Measurements from ENCODE around the gene CC2D2A. TPM values are rescaled to one million over a fixed set of nuclear protein-coding genes. Genes with fewer than 3 reads are reported as not detected.
"Not testable (repeated sequence)": the region's sequence is repeated elsewhere in the genome, so short reads cannot be mapped to it uniquely, and the experiment has no call there.

CC2D2A gene
- total RNA-seq, 1 donor, result 34.0 TPM

- no peak for TF ChIP-seq CTCF (IDR thresholded peaks at IDR 0.05; ENCODE audit: extremely low read depth, low read depth, low read length)
- DNase-seq (ENCODE audit: insufficient read length, low spot score, missing footprints), result no peak
These were observed 132.2 kb downstream of the CC2D2A start for GRCh38 chr4:15601862-15602261.

GRCh38 chr4:15605537-15605936 lies 135.9 kb downstream of the CC2D2A start:
- no peak for TF ChIP-seq CTCF (IDR thresholded peaks at IDR 0.05; ENCODE audit: extremely low read depth, low read depth, low read length)

More at GRCh38 chr4:15601862-15602261, 132.2 kb downstream of the CC2D2A start:
- Histone ChIP-seq H3K27ac (ENCODE audit: low read depth, low read length) (no peak overlapping the region), H3K4me1 (ENCODE audit: insufficient read depth, low read length) (no peaks in the 10 kb centered on the region), H3K9me3 (ENCODE audit: low read depth, low read length) (no peaks in the 10 kb centered on the region), H3K27me3 (ENCODE audit: insufficient read depth, low read length) (no peaks in the 10 kb centered on the region), H4K20me1 (ENCODE audit: insufficient read depth, low read length) (no peaks in the 10 kb centered on the region), H3K4me2 (ENCODE audit: insufficient read depth, low read length) (no peak overlapping the region), H3K36me3 (ENCODE audit: insufficient read depth, low read length) (peaks cover 53% of the 10 kb centered on the region), H2AFZ (ENCODE audit: low read length) (no peak overlapping the region), H3K79me2 (ENCODE audit: insufficient read depth, low read length) (peaks cover 2% of the 10 kb centered on the region), H3K4me3 (ENCODE audit: insufficient read depth, low read length) (no peak overlapping the region)

GRCh38 chr4:15610855-15611254 lies 141.2 kb downstream of the CC2D2A start:
- H2AFZ ChIP-seq (ENCODE audit: low read length), result no peak overlapping the region
- no peaks in the 10 kb centered on the region for H3K9me3 ChIP-seq (ENCODE audit: low read depth, low read length)
- H3K27me3 ChIP-seq (ENCODE audit: insufficient read depth, low read length), result no peaks in the 10 kb centered on the region
- DNase-seq (ENCODE audit: insufficient read length, low spot score, missing footprints), result no peak
- peaks cover 14% of the 10 kb centered on the region for H4K20me1 ChIP-seq (ENCODE audit: insufficient read depth, low read length)
- H3K4me1 ChIP-seq (ENCODE audit: insufficient read depth, low read length), result no peaks in the 10 kb centered on the region
- H3K4me3 ChIP-seq (ENCODE audit: insufficient read depth, low read length), result no peak overlapping the region
- peaks cover 16% of the 10 kb centered on the region for H3K36me3 ChIP-seq (ENCODE audit: insufficient read depth, low read length)
- no peak for TF ChIP-seq CTCF (IDR thresholded peaks at IDR 0.05; ENCODE audit: extremely low read depth, low read depth, low read length)
- H3K27ac ChIP-seq (ENCODE audit: low read depth, low read length), result no peak overlapping the region
- peaks cover 49% of the 10 kb centered on the region for H3K79me2 ChIP-seq (ENCODE audit: insufficient read depth, low read length)
- H3K4me2 ChIP-seq (ENCODE audit: insufficient read depth, low read length), result no peak overlapping the region

More at GRCh38 chr4:15605537-15605936, 135.9 kb downstream of the CC2D2A start:
- H3K27ac ChIP-seq (ENCODE audit: low read depth, low read length), result no peak overlapping the region
- no peaks in the 10 kb centered on the region for H3K4me1 ChIP-seq (ENCODE audit: insufficient read depth, low read length)
- peaks cover 17% of the 10 kb centered on the region for H3K79me2 ChIP-seq (ENCODE audit: insufficient read depth, low read length)
- H3K27me3 ChIP-seq (ENCODE audit: insufficient read depth, low read length), result no peaks in the 10 kb centered on the region
- no peak overlapping the region for H3K4me2 ChIP-seq (ENCODE audit: insufficient read depth, low read length)
- no peaks in the 10 kb centered on the region for H4K20me1 ChIP-seq (ENCODE audit: insufficient read depth, low read length)
- H2AFZ ChIP-seq (ENCODE audit: low read length), result no peak overlapping the region
- no peaks in the 10 kb centered on the region for H3K9me3 ChIP-seq (ENCODE audit: low read depth, low read length)
- no peak for DNase-seq (ENCODE audit: insufficient read length, low spot score, missing footprints)
- no peak overlapping the region for H3K4me3 ChIP-seq (ENCODE audit: insufficient read depth, low read length)
- peaks cover 37% of the 10 kb centered on the region for H3K36me3 ChIP-seq (ENCODE audit: insufficient read depth, low read length)

- H3K27me3 ChIP-seq (ENCODE audit: insufficient read depth, low read length), result no peaks in the 10 kb centered on the region
- H3K4me1 ChIP-seq (ENCODE audit: insufficient read depth, low read length), result no peaks in the 10 kb centered on the region
- H3K36me3 ChIP-seq (ENCODE audit: insufficient read depth, low read length), result peaks cover 20% of the 10 kb centered on the region
- H2AFZ ChIP-seq (ENCODE audit: low read length), result no peak overlapping the region
- no peak for DNase-seq (ENCODE audit: insufficient read length, low spot score, missing footprints)
- H3K4me2 ChIP-seq (ENCODE audit: insufficient read depth, low read length), result no peak overlapping the region
- H4K20me1 ChIP-seq (ENCODE audit: insufficient read depth, low read length), result peaks cover 25% of the 10 kb centered on the region
- H3K27ac ChIP-seq (ENCODE audit: low read depth, low read length), result no peak overlapping the region
- TF ChIP-seq CTCF (IDR thresholded peaks at IDR 0.05; ENCODE audit: extremely low read depth, low read depth, low read length), result no peak
- peaks cover 61% of the 10 kb centered on the region for H3K79me2 ChIP-seq (ENCODE audit: insufficient read depth, low read length)
- H3K9me3 ChIP-seq (ENCODE audit: low read depth, low read length), result no peaks in the 10 kb centered on the region
- H3K4me3 ChIP-seq (ENCODE audit: insufficient read depth, low read length), result no peak overlapping the region
These were observed 142.5 kb downstream of the CC2D2A start for GRCh38 chr4:15612136-15612535.

- not testable (repeated sequence) for H3K27ac ChIP-seq (ENCODE audit: low read depth, low read length); H3K4me3 ChIP-seq (ENCODE audit: insufficient read depth, low read length); DNase-seq (ENCODE audit: insufficient read length, low spot score, missing footprints); H3K9me3 ChIP-seq (ENCODE audit: low read depth, low read length); H3K27me3 ChIP-seq (ENCODE audit: insufficient read depth, low read length); H3K4me2 ChIP-seq (ENCODE audit: insufficient read depth, low read length); H3K4me1 ChIP-seq (ENCODE audit: insufficient read depth, low read length); H2AFZ ChIP-seq (ENCODE audit: low read length)
- Histone ChIP-seq H4K20me1 (ENCODE audit: insufficient read depth, low read length) (peaks cover 50% of the 10 kb centered on the region), H3K36me3 (ENCODE audit: insufficient read depth, low read length) (peaks cover 26% of the 10 kb centered on the region), H3K79me2 (ENCODE audit: insufficient read depth, low read length) (peaks cover 76% of the 10 kb centered on the region)
These were observed 145.2 kb downstream of the CC2D2A start for GRCh38 chr4:15614891-15615290.

- H3K36me3 ChIP-seq (ENCODE audit: insufficient read depth, low read length), result peaks cover 17% of the 10 kb centered on the region
- H3K4me3 ChIP-seq (ENCODE audit: insufficient read depth, low read length); H2AFZ ChIP-seq (ENCODE audit: low read length); H3K9me3 ChIP-seq (ENCODE audit: low read depth, low read length); H3K27me3 ChIP-seq (ENCODE audit: insufficient read depth, low read length); DNase-seq (ENCODE audit: insufficient read length, low spot score, missing footprints); H3K4me1 ChIP-seq (ENCODE audit: insufficient read depth, low read length); H3K27ac ChIP-seq (ENCODE audit: low read depth, low read length); H3K4me2 ChIP-seq (ENCODE audit: insufficient read depth, low read length): not testable (repeated sequence)
- H4K20me1 ChIP-seq (ENCODE audit: insufficient read depth, low read length), result peaks cover 62% of the 10 kb centered on the region
- peaks cover 83% of the 10 kb centered on the region for H3K79me2 ChIP-seq (ENCODE audit: insufficient read depth, low read length)
These were observed 147.7 kb downstream of the CC2D2A start for GRCh38 chr4:15617407-15617806.

Measured in osteoblast (primary cell).